Activated T-cell treated with anti-CD3 and anti-CD28 coated beads, Interleukin-2, amount 50 U/mL, for 1 hour (primary cell): ENCODE results near the gene ENPP1.

Experiments used
- DNase-seq: peaks from one replicate; pipeline ENCODE4 v3.0.0-alpha.2; 2020

ENPP1 gene

DNA sequence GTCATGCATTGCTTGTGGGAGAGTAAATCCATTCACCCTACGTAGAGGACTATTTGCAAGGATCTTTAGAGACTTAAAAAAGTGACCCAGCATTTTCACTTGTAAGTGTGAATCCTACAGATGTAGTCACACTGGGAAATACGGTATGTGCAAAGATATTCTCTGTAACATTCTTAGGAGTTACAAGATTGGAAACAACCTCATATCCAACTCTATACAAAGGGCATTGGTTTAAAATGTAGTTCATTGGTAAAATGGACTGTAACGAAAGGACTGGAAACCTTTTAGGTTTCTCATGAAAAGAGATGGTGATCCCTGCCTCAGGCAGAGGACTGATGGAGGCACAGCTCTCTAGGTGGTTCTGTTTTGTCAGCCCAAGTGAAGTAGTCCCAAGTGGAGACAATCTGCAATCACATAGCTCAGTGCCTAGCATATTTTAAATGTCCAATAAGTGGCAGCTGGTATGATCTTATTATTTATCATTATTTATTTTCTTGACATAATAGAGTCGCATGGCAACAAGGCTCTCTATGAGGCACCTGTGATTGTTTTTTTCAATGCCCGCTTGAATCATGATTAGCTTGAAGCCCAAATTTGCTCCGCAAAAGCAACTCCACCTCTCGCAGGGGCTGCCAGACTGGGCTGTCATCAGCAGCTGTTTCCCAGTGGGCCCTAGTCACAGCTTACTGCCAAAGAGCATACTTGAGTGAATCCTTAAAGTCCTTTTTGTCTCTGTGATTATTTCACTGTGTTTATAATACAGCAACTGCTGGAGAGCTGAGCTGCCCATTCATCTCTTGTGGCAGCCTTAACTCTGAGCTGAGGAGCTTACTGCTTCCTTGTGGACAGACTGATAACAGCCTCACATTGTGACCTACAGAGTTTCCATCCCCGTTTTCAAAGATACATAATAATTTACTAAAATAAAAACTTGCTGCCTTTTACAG is 19.8 kb upstream of the ENPP1 start:
- DNase-seq = no peak

- DNase-seq = no peak
These were observed 18.6 kb upstream of the ENPP1 start for GRCh38 chr6:131789219-131789618.

- no peak for DNase-seq
These were observed 16.3 kb upstream of the ENPP1 start for GRCh38 chr6:131791476-131791875.

DNA sequence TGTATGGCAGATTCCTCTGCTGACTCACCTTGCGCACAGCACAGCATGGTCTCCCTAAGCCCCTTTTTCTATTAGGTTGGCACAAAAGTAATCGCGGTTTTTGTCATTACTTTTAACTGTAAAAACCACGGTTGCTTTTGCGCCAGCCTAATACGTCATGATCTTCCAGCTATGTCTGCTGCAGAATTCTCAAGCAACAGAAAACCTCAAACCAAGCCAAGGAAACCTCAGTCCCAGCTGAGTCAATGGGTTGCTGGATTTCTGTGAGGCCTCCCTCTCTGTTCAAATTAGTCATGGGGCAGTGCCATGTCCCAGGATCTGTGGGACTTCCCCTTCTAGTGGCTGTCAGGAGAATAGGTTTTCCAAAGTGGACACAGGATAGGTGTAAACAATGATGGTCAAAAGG is 15.7 kb upstream of the ENPP1 start:
- no peak for DNase-seq

GRCh38 chr6:131795366-131795765 is 12.5 kb upstream of the ENPP1 start:
- no peak for DNase-seq

- no peak for DNase-seq
These were observed 5.5 kb upstream of the ENPP1 start for GRCh38 chr6:131802347-131802746.

GRCh38 chr6:131803007-131803769 is 4.6 kb upstream of the ENPP1 start:
- no peak for DNase-seq

- DNase-seq = no peak
These were observed 3.7 kb upstream of the ENPP1 start for GRCh38 chr6:131804131-131804530.

DNA sequence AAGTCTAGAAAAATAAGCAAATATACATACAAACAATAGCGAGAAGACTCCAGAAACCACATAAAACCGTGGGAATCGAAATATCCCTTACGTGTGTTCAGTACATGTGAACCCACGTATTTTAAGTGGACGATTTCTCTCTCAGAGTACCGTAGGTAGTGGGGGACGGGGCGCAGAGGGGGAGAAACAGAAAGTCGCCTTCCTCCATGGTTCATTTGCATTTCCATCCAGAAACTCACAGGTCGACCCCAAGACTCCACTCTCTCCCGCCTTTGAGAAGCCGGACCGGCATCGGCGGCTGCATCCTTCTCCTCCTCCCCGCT is 538 bp upstream of the ENPP1 start:
- DNase-seq = no peak

DNA sequence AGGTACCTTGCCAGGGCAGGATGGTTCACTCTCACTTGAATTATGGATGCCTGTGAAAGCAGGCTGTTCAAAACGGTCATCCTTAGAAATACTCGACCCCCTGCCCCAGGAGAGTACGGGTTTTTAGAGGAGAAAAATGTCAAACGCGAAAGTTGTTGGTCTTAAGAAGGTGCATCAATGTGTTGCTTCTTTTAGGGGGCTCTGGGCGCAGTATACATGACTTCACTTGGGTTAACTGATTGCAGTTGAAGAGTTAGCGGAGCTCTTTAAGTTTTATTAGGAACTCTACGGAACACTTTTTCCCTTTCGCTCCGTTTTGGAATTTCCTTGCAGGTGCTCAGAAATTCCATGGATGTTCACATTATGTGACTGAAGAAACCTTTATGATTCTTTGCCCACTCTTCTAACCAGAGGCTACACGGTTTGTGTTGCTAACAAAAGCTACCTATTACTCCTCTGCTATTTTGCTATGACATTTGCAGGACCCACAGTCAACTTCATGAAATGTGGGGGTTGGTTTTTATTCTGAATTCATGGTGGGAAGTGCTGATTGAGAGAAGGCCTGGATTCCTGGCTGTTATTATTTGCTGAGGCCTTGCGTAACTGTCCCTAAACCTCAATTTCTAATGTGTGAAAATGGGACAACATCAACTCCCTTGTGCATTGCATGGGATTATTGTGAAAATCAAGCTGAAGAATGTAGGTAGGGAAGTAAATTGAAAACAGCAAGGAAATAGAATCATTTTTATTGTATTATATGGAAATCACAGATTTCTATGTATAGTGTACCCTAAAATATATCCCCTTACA is 845 bp downstream of the ENPP1 start:
- no peak for DNase-seq

- no peak for DNase-seq
These were observed 3.7 kb downstream of the ENPP1 start for GRCh38 chr6:131811500-131811899.

DNA sequence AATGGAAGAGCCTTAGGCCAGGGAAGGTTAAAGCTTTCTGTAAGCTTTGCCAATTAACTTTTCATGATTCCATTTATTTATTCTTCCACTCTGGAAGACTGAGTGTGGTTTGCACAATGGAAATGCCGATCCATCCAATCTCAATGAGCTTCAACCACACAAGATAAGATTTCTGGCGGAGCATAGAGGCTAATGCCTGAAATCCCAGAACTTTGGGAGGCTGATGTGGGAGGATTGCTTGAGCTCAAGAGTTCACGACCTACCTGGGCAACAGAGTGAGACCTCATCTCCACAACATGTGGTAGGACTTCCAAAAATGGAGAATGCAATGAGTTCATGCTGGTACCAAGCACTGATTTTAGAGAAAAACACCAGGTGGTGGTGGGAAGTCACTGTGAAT is 6.2 kb downstream of the ENPP1 start:
- DNase-seq = no peak

GRCh38 chr6:131816869-131817268 is 9.0 kb downstream of the ENPP1 start:
- no peak for DNase-seq

- no peak for DNase-seq
These were observed 11.8 kb downstream of the ENPP1 start for GRCh38 chr6:131819572-131820124.

GRCh38 chr6:131821010-131821807 is 13.4 kb downstream of the ENPP1 start:
- DNase-seq = no peak

- DNase-seq = no peak
These were observed 14.3 kb downstream of the ENPP1 start for GRCh38 chr6:131822119-131822518.

DNA sequence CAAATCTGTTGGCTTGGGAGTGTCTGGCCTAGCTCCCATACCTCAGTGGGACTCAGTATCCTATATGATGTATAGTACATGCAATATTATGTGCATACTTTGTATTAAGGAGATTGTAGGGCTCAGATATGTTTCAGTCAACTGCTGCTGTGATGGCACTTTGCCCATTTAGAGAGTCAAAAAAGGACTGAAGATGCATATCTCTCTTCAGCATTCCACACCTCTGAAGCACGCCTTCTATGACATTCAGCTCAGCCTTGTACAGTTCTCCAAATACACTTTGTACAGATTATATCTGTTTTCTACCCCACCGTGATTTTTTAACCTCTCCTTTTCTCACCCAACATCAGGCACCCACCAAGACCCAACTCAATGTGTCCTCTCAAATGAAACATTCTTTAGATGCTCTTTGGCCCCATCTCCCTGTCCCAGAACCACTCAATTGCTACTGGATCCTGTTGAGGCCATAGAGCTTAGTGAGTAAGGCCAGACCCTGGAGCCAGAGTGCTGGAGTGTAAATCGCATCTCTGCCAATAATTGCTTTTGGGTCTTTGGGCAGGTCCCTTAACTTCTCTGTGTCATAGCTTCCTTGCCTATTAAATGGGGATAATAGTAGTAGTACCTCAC is 15.6 kb downstream of the ENPP1 start:
- DNase-seq = no peak

- DNase-seq = no peak
These were observed 18.1 kb downstream of the ENPP1 start for GRCh38 chr6:131825946-131826345.

- no peak for DNase-seq
These were observed 20.3 kb downstream of the ENPP1 start for GRCh38 chr6:131828080-131828479.

GRCh38 chr6:131828951-131829350 is 21.1 kb downstream of the ENPP1 start:
- no peak for DNase-seq

GRCh38 chr6:131831392-131831791 is 23.6 kb downstream of the ENPP1 start:
- no peak for DNase-seq

- DNase-seq = no peak
These were observed 24.1 kb downstream of the ENPP1 start for GRCh38 chr6:131831886-131832285.
